Stimulated activated CD4-positive, alpha-beta T cell treated with anti-CD3 and anti-CD28 coated beads, Interleukin-2, amount 100 ng/mL, for 24 hours (primary cell): ENCODE data around the gene FAM240B.

ENCODE experiments used
- DNase-seq, 2 donors: peaks; one replicate each; pipeline ENCODE4 v3.0.0-alpha.2; 2020

Gene FAM240B

DNA sequence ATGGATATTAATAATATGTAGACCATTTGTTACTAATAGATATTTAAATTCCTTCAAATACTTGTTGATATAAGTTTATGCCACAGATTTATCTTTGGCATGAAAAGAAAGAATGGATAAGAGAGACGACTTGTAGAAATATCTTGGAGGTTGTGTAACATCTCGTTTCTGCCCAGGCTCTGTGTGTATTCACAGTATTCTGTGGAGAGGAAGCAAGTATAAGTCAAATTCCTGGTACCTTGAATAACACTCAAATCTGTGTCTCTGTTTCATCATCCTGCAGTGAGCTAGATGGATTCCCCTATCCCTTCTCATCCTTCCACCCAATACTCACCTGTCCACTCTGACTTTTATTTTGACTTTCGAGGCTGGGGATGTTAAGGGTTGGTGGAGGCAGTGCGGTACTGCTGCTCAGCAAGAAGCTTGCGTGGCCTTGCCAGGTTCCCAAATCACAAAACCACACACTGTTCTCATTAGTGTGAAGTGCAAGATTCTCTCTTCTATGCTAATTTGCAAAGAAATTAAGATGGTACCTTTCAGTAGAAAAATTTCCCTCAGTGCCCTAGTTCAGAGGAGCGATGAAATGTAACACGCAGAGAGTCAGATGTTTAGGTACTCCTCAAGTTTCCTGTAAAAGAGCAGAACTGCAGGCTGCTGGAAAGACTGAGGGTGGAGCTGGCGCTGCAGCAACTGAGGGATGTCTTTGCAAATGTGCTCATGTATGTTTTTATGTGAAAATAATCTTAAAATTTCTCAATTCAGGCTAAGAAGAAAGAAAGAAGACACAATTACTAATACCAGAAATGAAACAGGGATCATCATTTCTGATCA, 57.0 kb downstream of the FAM240B start:
- DNase-seq: no peak

DNA sequence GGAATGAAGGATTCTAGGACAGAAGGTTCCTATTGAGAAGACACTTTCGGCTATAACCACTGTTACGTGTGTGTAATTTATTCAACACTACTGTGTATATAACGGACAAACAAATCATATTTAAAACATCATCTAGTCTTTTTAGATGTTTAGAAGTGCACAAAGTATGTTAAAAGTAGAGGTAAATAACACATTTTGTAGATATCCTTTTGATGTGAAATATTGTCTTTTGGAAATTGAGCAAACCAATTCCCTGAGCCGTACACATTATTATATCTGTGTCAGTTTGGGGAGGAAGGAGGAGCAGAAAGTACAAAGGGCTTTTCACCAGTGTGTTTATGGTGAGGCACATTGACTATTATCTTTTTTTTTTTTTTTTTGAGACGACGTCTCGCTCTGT, 60.4 kb downstream of the FAM240B start:
- no peak for DNase-seq

DNA sequence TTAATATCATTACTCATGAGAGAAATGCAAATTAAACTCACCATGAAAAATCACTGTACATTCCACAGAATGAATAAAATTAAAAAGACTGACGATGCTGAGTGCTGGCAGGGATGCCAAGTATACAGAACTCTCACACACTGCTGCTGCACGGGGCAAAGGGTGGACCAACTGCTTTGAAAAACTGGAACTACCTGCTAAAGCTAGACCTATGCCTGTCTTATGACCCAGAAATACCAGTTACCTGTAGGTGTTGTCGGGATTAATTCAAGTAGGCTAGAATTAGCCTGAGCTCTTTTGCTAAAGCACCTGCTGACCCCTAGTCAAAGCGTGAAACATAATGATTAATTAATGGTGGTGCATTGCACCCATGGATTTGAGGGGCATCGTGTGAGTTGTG, 63.0 kb downstream of the FAM240B start:
- no peak for DNase-seq

DNA sequence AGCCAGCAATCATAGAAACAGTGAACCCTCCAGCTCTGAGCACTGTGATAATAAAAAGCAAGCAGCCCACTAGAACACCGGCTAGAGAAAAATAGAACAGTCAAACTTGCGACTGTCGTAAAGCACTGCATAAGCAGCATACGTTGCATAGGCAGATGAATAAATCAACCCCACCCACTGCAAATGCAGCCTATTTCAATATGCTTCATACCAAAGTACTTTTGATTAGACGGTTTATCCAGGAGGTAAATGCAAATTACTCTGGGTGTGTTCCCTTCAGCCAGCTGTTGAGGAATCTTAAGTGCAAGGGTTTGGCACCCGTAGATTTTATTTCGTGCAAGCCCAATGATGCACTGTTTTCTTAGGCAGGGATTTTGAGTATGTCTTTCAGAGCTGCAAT, 67.4 kb downstream of the FAM240B start:
- no peak for DNase-seq

DNA sequence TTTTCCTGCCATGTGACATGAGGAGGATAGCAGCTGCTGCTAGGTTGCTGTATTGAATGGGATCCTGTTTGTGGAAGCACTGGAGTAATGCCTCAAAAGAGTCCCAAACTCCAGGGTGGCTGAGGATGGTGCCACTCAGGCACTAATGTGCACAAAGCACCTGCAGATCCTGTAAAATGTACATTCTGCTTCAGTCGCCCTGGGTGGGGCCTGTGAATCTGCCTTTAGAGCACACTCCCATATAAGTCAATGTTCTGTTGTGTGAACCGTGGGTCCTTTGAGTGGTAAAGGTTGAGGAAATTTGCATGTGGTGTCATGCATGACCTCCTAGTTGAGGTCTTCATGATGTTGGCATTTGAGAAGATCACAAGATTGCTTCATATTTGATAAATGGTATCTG, 67.9 kb downstream of the FAM240B start:
- no peak for DNase-seq

DNA sequence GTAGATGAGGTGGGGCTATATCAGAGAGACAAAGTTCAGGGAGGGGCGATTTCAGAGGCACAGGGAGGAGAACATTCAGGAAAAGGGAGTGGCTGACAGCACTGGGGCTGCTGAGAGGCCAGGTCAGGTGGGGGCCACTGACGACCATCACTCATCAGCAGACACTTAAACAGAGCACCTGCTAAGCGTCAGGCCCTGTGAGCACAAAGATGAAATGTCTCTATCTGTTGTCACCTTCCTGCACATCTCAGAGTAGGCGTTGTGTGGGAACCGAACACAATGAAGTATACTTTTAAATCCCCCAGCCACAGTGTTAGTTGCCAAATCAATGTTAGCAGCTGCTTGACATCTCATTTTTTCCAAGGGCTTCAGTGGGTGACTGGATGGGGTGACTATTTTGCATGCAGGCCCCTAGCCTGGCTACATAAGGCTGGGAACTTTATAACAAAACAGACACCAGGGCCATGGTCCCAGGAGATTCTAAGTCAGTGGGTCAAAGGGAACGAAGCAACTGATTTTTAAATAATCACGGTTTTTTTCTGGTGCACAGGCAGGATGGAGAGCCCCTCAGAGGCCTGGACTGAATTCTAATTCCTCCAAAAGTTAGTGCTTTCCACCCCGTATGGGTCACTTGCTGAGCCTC, 68.4 kb downstream of the FAM240B start:
- DNase-seq: no peak

DNA sequence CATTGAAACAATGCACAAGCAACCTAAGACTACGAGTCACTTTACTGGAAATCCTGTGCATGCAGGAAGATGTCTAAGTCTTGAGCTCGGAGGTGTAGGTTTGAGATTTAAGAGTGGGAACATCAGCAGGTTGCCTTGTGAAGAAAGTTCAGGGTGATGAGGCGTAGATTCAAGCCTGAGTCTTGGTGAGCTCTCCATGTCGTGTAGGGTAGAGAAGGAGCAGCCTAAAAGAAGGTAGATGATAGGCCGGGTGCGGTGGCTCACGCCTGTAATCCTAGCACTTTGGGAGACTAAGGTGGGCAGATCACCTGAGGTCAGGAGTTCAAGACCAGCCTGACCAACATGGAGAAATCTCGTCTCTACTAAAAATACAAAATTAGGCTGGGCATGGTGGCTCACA, 69.4 kb downstream of the FAM240B start:
- no peak for DNase-seq

DNA sequence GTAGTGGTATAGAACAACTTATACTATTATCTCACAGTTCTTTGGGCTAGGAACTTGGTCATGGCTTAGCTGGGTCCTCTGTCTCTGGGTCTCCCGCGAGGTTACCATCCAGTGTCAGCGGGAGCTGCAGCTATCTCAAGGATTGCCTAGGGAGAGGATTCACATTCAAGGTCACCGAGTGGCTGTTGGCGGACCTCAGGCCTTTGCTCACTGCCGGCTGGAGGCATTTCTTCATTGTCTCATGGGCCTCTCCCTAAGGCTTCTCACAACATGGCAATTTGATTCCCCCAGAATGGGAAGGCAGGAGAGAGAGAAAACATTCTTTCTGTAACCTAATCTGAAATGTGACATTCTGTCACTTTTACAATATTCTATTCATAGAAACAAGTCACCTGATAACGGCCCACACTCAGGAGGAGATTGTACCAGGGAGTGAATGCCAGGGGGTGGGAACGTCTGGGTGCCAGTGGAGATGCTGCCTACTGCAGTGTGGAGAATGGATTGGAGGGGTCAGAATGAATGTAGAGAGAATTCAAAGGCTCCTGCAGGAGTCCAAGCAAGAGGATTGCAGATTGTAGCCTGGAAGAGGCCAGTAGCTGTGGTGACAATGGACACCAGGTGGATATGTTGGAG, 70.1 kb downstream of the FAM240B start:
- DNase-seq: no peak

DNA sequence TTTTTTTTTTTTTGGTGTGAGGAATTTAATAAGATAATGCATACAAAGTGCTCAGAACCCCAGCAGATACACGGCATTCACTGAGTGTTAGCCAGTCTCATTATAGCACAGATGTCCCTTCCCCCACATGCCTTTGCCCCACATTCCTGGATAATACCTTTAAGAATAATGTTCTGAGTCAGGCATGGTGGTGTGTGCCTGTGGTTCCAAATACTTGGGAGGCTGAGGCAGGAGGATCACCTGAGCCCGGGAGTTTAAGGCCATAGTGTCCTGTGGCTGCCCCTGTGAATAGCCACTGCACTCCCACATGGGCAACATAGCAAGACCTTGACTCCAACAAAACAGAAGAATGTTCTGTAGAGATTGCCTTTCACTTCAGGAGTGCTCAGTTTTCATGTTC, 75.3 kb downstream of the FAM240B start:
- no peak for DNase-seq
